Measurements from ENCODE around the gene AAK1. TPM values are rescaled to one million over a fixed set of nuclear protein-coding genes. Genes with fewer than 3 reads are reported as not detected.
"Not testable (repeated sequence)": the region's sequence is repeated elsewhere in the genome, so short reads cannot be mapped to it uniquely, and the experiment has no call there.

The AAK1 gene
- total RNA-seq, 3 donors from 2014 or later: 62.4 to 68.4 (median 66.2) TPM

DNA sequence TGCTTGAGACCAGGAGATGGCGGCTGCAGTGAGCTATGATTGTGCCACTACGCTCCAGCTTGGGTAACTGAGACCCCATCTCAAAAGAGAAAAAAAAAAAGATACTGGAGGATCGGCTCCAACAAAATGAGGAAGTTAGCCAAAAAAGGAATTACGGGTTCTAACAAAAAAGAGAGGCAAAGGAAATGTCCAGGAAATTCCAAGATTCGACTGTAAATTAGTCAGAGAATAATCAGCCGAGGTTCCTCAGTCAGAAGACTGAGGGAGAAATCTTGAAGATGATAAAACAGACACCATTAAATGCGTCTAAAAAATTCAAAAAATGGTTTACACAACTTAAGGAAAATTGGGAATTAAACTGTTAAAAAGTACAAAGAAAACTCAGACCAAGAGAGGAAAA lies 89.5 kb downstream of the AAK1 start:
- DNase-seq (no peak), ATAC-seq (no peak)
- H3K4me3 ChIP-seq: no peak overlapping the region
- no peaks in the 10 kb centered on the region for H3K36me3 ChIP-seq (ENCODE audit: low read depth)
- intact Hi-C loops (cut with DNase I, micrococcal nuclease): no loop called here
- H3K9me3 ChIP-seq: no peaks in the 10 kb centered on the region
- TF ChIP-seq, protein P1, sequence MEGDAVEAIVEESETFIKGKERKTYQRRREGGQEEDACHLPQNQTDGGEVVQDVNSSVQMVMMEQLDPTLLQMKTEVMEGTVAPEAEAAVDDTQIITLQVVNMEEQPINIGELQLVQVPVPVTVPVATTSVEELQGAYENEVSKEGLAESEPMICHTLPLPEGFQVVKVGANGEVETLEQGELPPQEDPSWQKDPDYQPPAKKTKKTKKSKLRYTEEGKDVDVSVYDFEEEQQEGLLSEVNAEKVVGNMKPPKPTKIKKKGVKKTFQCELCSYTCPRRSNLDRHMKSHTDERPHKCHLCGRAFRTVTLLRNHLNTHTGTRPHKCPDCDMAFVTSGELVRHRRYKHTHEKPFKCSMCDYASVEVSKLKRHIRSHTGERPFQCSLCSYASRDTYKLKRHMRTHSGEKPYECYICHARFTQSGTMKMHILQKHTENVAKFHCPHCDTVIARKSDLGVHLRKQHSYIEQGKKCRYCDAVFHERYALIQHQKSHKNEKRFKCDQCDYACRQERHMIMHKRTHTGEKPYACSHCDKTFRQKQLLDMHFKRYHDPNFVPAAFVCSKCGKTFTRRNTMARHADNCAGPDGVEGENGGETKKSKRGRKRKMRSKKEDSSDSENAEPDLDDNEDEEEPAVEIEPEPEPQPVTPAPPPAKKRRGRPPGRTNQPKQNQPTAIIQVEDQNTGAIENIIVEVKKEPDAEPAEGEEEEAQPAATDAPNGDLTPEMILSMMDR (IDR thresholded peaks at IDR 0.05): no peak
- H3K4me1 ChIP-seq (ENCODE audit: low read depth): peaks cover 17% of the 10 kb centered on the region

GRCh38 chr2:69550511-69550910 lies 93.0 kb downstream of the AAK1 start:
- H3K4me1 ChIP-seq (ENCODE audit: low read depth); intact Hi-C loops (cut with DNase I, micrococcal nuclease); H3K4me3 ChIP-seq; H3K36me3 ChIP-seq (ENCODE audit: low read depth); ATAC-seq; H3K9me3 ChIP-seq; DNase-seq: not testable (repeated sequence)

- no peaks in the 10 kb centered on the region for H3K9me3 ChIP-seq
- ATAC-seq (no peak), DNase-seq (no peak)
- H3K4me1 ChIP-seq (ENCODE audit: low read depth): peaks cover 5% of the 10 kb centered on the region
- intact Hi-C loops (cut with DNase I, micrococcal nuclease): no loop called here
- no peaks in the 10 kb centered on the region for H3K36me3 ChIP-seq (ENCODE audit: low read depth)
- TF ChIP-seq, protein P1 (IDR thresholded peaks at IDR 0.05): no peak
- H3K4me3 ChIP-seq: no peak overlapping the region
Observed at GRCh38 chr2:69549421-69549820, 94.1 kb downstream of the AAK1 start.

GRCh38 chr2:69547984-69548715 lies 95.4 kb downstream of the AAK1 start:
- Histone ChIP-seq H3K9me3 (no peaks in the 10 kb centered on the region), H3K4me1 (ENCODE audit: low read depth) (peaks cover 5% of the 10 kb centered on the region), H3K36me3 (ENCODE audit: low read depth) (no peaks in the 10 kb centered on the region), H3K4me3 (no peak overlapping the region)
- TF ChIP-seq, protein P1 (IDR thresholded peaks at IDR 0.05): no peak
- intact Hi-C loops (cut with DNase I, micrococcal nuclease): no loop called here
- no peak for DNase-seq
- no peak for ATAC-seq

- Histone ChIP-seq H3K36me3 (ENCODE audit: low read depth) (no peaks in the 10 kb centered on the region), H3K4me3 (no peak overlapping the region), H3K9me3 (no peaks in the 10 kb centered on the region), H3K4me1 (ENCODE audit: low read depth) (peaks cover 5% of the 10 kb centered on the region)
- TF ChIP-seq, protein P1 (IDR thresholded peaks at IDR 0.05): no peak
- DNase-seq: no peak
- intact Hi-C loops (cut with DNase I, micrococcal nuclease): no loop called here
- ATAC-seq: no peak
Observed at GRCh38 chr2:69546646-69547045, 96.9 kb downstream of the AAK1 start.

- no peak overlapping the region for H3K4me3 ChIP-seq
- no peak for DNase-seq
- intact Hi-C loops (cut with DNase I, micrococcal nuclease): no loop called here
- peaks cover 5% of the 10 kb centered on the region for H3K4me1 ChIP-seq (ENCODE audit: low read depth)
- H3K9me3 ChIP-seq: no peaks in the 10 kb centered on the region
- no peak for ATAC-seq
- no peaks in the 10 kb centered on the region for H3K36me3 ChIP-seq (ENCODE audit: low read depth)
- TF ChIP-seq, protein P1 (IDR thresholded peaks at IDR 0.05): no peak
Observed at GRCh38 chr2:69545477-69545932, 98.0 kb downstream of the AAK1 start.
